Measurements from ENCODE around the gene WFIKKN1.
"Not testable (repeated sequence)": the region's sequence is repeated elsewhere in the genome, so short reads cannot be mapped to it uniquely, and the experiment has no call there.

WFIKKN1 gene

GRCh38 chr16:595094-595528, 35.7 kb upstream of the WFIKKN1 start:
- Histone ChIP-seq H3K27ac (ENCODE audit: insufficient read depth, low read depth, low read length, poor library complexity, severe bottlenecking) (no peak overlapping the region), H3K36me3 (ENCODE audit: control insufficient read depth, insufficient read depth, low read length) (peaks cover 7% of the 10 kb centered on the region)

GRCh38 chr16:595942-596735, 34.6 kb upstream of the WFIKKN1 start:
- Histone ChIP-seq H3K36me3 (ENCODE audit: control insufficient read depth, insufficient read depth, low read length) (peaks cover 7% of the 10 kb centered on the region), H3K4me1 (ENCODE audit: control insufficient read depth, insufficient read depth, low read length) (peaks cover 2% of the 10 kb centered on the region), H3K9me3 (ENCODE audit: control insufficient read depth, low read length) (no peaks in the 10 kb centered on the region), H3K4me3 (ENCODE audit: insufficient read depth, low read depth, low read length) (no peak overlapping the region), H3K27ac (ENCODE audit: insufficient read depth, low read depth, low read length, poor library complexity, severe bottlenecking) (no peak overlapping the region), H3K27me3 (ENCODE audit: control insufficient read depth, insufficient read depth, low read length, poor library complexity, severe bottlenecking) (peaks cover 1% of the 10 kb centered on the region)
- WGBS, 2 experiments: 95 to 97% methylated on average over 34 of the region's 34 CpGs

More at GRCh38 chr16:595094-595528, 35.7 kb upstream of the WFIKKN1 start:
- Histone ChIP-seq H3K4me3 (ENCODE audit: insufficient read depth, low read depth, low read length) (no peak overlapping the region), H3K9me3 (ENCODE audit: control insufficient read depth, low read length) (no peaks in the 10 kb centered on the region), H3K4me1 (ENCODE audit: control insufficient read depth, insufficient read depth, low read length) (peaks cover 8% of the 10 kb centered on the region), H3K27me3 (ENCODE audit: control insufficient read depth, insufficient read depth, low read length, poor library complexity, severe bottlenecking) (peaks cover 10% of the 10 kb centered on the region)
- 90% methylated on average over 18 of the region's 18 CpGs for WGBS, 2 experiments

GRCh38 chr16:596736-597060, 34.1 kb upstream of the WFIKKN1 start:
- no peaks in the 10 kb centered on the region for H3K9me3 ChIP-seq (ENCODE audit: control insufficient read depth, low read length)
- H3K4me1 ChIP-seq (ENCODE audit: control insufficient read depth, insufficient read depth, low read length): no peaks in the 10 kb centered on the region
- 95% methylated on average over 12 of the region's 12 CpGs for WGBS, 2 experiments
- H3K27me3 ChIP-seq (ENCODE audit: control insufficient read depth, insufficient read depth, low read length, poor library complexity, severe bottlenecking): no peaks in the 10 kb centered on the region
- peaks cover 7% of the 10 kb centered on the region for H3K36me3 ChIP-seq (ENCODE audit: control insufficient read depth, insufficient read depth, low read length)
- H3K4me3 ChIP-seq (ENCODE audit: insufficient read depth, low read depth, low read length): no peak overlapping the region
- H3K27ac ChIP-seq (ENCODE audit: insufficient read depth, low read depth, low read length, poor library complexity, severe bottlenecking): no peak overlapping the region

GRCh38 chr16:597655-598054, 33.1 kb upstream of the WFIKKN1 start:
- not testable (repeated sequence) for H3K27me3 ChIP-seq (ENCODE audit: control insufficient read depth, insufficient read depth, low read length, poor library complexity, severe bottlenecking); H3K4me3 ChIP-seq (ENCODE audit: insufficient read depth, low read depth, low read length); H3K9me3 ChIP-seq (ENCODE audit: control insufficient read depth, low read length); H3K4me1 ChIP-seq (ENCODE audit: control insufficient read depth, insufficient read depth, low read length); H3K27ac ChIP-seq (ENCODE audit: insufficient read depth, low read depth, low read length, poor library complexity, severe bottlenecking); H3K36me3 ChIP-seq (ENCODE audit: control insufficient read depth, insufficient read depth, low read length)
- WGBS, 2 experiments: 91 to 96% methylated on average over 7 of the region's 7 CpGs

GRCh38 chr16:598823-599739, 31.7 kb upstream of the WFIKKN1 start:
- no peaks in the 10 kb centered on the region for H3K4me1 ChIP-seq (ENCODE audit: control insufficient read depth, insufficient read depth, low read length)
- no peak overlapping the region for H3K27ac ChIP-seq (ENCODE audit: insufficient read depth, low read depth, low read length, poor library complexity, severe bottlenecking)
- H3K4me3 ChIP-seq (ENCODE audit: insufficient read depth, low read depth, low read length): no peak overlapping the region
- no peaks in the 10 kb centered on the region for H3K9me3 ChIP-seq (ENCODE audit: control insufficient read depth, low read length)
- no peaks in the 10 kb centered on the region for H3K27me3 ChIP-seq (ENCODE audit: control insufficient read depth, insufficient read depth, low read length, poor library complexity, severe bottlenecking)
- WGBS, 2 experiments: 96% methylated on average over 40 of the region's 43 CpGs
- peaks cover 7% of the 10 kb centered on the region for H3K36me3 ChIP-seq (ENCODE audit: control insufficient read depth, insufficient read depth, low read length)

GRCh38 chr16:600781-601180, 30.0 kb upstream of the WFIKKN1 start:
- Histone ChIP-seq H3K4me3 (ENCODE audit: insufficient read depth, low read depth, low read length) (no peak overlapping the region), H3K4me1 (ENCODE audit: control insufficient read depth, insufficient read depth, low read length) (no peaks in the 10 kb centered on the region), H3K36me3 (ENCODE audit: control insufficient read depth, insufficient read depth, low read length) (peaks cover 7% of the 10 kb centered on the region), H3K9me3 (ENCODE audit: control insufficient read depth, low read length) (no peaks in the 10 kb centered on the region), H3K27ac (ENCODE audit: insufficient read depth, low read depth, low read length, poor library complexity, severe bottlenecking) (no peak overlapping the region), H3K27me3 (ENCODE audit: control insufficient read depth, insufficient read depth, low read length, poor library complexity, severe bottlenecking) (no peaks in the 10 kb centered on the region)
- 56 to 62% methylated on average over 7 of the region's 7 CpGs for WGBS, 2 experiments

GRCh38 chr16:603933-604332, 26.9 kb upstream of the WFIKKN1 start:
- H3K4me1 ChIP-seq (ENCODE audit: control insufficient read depth, insufficient read depth, low read length): no peaks in the 10 kb centered on the region
- H3K4me3 ChIP-seq (ENCODE audit: insufficient read depth, low read depth, low read length): no peak overlapping the region
- H3K27ac ChIP-seq (ENCODE audit: insufficient read depth, low read depth, low read length, poor library complexity, severe bottlenecking): no peak overlapping the region
- no peaks in the 10 kb centered on the region for H3K9me3 ChIP-seq (ENCODE audit: control insufficient read depth, low read length)
- no peaks in the 10 kb centered on the region for H3K27me3 ChIP-seq (ENCODE audit: control insufficient read depth, insufficient read depth, low read length, poor library complexity, severe bottlenecking)
- WGBS, 2 experiments: 94 to 95% methylated on average over 4 to 5 of the region's 5 CpGs
- peaks cover 4% of the 10 kb centered on the region for H3K36me3 ChIP-seq (ENCODE audit: control insufficient read depth, insufficient read depth, low read length)

- H3K4me3 ChIP-seq (ENCODE audit: insufficient read depth, low read depth, low read length): no peak overlapping the region
- H3K27ac ChIP-seq (ENCODE audit: insufficient read depth, low read depth, low read length, poor library complexity, severe bottlenecking): no peak overlapping the region
- 93 to 94% methylated on average over 22 of the region's 22 CpGs for WGBS, 2 experiments
- H3K27me3 ChIP-seq (ENCODE audit: control insufficient read depth, insufficient read depth, low read length, poor library complexity, severe bottlenecking): no peaks in the 10 kb centered on the region
- H3K4me1 ChIP-seq (ENCODE audit: control insufficient read depth, insufficient read depth, low read length): no peaks in the 10 kb centered on the region
- H3K9me3 ChIP-seq (ENCODE audit: control insufficient read depth, low read length): no peaks in the 10 kb centered on the region
- H3K36me3 ChIP-seq (ENCODE audit: control insufficient read depth, insufficient read depth, low read length): no peaks in the 10 kb centered on the region
Observed at GRCh38 chr16:606656-607307, 24.0 kb upstream of the WFIKKN1 start.

GRCh38 chr16:608019-608418, 22.8 kb upstream of the WFIKKN1 start:
- Histone ChIP-seq H3K27ac (ENCODE audit: insufficient read depth, low read depth, low read length, poor library complexity, severe bottlenecking) (no peak overlapping the region), H3K36me3 (ENCODE audit: control insufficient read depth, insufficient read depth, low read length) (no peaks in the 10 kb centered on the region), H3K4me1 (ENCODE audit: control insufficient read depth, insufficient read depth, low read length) (no peaks in the 10 kb centered on the region), H3K9me3 (ENCODE audit: control insufficient read depth, low read length) (no peaks in the 10 kb centered on the region), H3K4me3 (ENCODE audit: insufficient read depth, low read depth, low read length) (no peak overlapping the region), H3K27me3 (ENCODE audit: control insufficient read depth, insufficient read depth, low read length, poor library complexity, severe bottlenecking) (no peaks in the 10 kb centered on the region)
- WGBS, 2 experiments: 73 to 75% methylated on average over 9 to 10 of the region's 10 CpGs

GRCh38 chr16:609316-609715, 21.5 kb upstream of the WFIKKN1 start:
- Histone ChIP-seq H3K27ac (ENCODE audit: insufficient read depth, low read depth, low read length, poor library complexity, severe bottlenecking) (no peak overlapping the region), H3K4me1 (ENCODE audit: control insufficient read depth, insufficient read depth, low read length) (no peaks in the 10 kb centered on the region), H3K9me3 (ENCODE audit: control insufficient read depth, low read length) (no peaks in the 10 kb centered on the region), H3K4me3 (ENCODE audit: insufficient read depth, low read depth, low read length) (no peak overlapping the region), H3K27me3 (ENCODE audit: control insufficient read depth, insufficient read depth, low read length, poor library complexity, severe bottlenecking) (no peaks in the 10 kb centered on the region), H3K36me3 (ENCODE audit: control insufficient read depth, insufficient read depth, low read length) (no peaks in the 10 kb centered on the region)
- WGBS, 2 experiments: 95 to 96% methylated on average over 13 of the region's 13 CpGs
